ENCODE data around the gene CIB4. TPM values are rescaled to one million over a fixed set of nuclear protein-coding genes. Genes with fewer than 3 reads are reported as not detected.

Gene CIB4
- total and polyA plus RNA-seq, 9 of the 15 experiments (the other 6 are each of a cell fraction or from before 2014, with no cell fraction given), result not detected

DNA sequence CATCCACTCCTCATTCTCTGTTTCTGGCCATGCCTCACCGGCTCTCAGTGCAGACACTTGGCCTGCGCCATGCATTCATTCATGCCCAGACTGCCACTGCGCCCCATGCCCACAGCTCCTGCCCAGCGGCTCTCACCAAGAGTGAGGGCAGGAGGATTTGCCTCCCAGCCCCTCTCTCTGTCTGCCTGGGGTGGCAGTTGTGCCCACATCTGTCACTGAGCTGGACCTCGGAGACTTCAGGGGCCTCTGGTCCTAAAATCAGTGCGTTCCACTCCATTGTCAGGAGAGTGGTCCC, 75.1 kb downstream of the CIB4 start (continued):
- no peak for TF ChIP-seq ZNF217 (CRISPR knock-in tag; IDR thresholded peaks at IDR 0.05)

DNA sequence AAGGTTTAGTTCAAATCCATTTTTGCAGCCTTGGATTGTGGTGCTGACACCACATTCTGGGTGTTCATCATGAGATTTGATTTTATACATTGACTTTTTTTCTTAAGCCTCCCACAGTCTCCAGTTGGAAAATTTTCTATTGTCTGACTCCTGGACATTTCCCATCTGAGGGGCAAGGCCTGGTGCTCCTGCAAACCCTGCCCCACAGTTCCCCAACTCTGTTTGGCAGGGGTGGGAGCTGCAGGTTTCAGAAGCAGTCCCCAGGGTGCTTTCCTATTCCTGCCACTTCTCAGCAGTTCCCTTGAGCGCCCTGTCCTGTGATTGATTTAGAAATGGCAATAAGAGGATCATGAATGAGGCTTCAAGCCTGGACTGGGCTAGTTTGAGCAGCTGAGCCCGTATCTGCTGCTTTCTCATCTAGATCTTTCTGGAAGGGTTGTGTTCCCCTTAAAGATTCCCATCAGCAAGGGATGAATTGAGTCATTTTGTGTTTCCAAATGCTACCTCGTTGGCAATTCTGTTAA, 77.0 kb downstream of the CIB4 start:
- Histone ChIP-seq H3K4me1 (replicated peaks in 1 of 2; ENCODE audit: control insufficient read depth in 2 of 2, insufficient read depth in 2 of 2, low read length in 2 of 2) (peaks cover 0 to 13% of the 10 kb centered on the region in 2 experiments; a peak in 2 of 5 replicates), H3K9me3 (replicated peaks; ENCODE audit: control insufficient read depth, insufficient read depth, low read depth, low read length) (no peaks in the 10 kb centered on the region), H3K36me3 (ENCODE audit: control insufficient read depth, insufficient read depth, low read length) (no peaks in the 10 kb centered on the region), H3K79me2 (ENCODE audit: control insufficient read depth, insufficient read depth, low read length) (no peaks in the 10 kb centered on the region), H3K4me2 (ENCODE audit: insufficient read depth, low read length) (no peak overlapping the region), H3K9ac (ENCODE audit: insufficient read depth in 1 of 2, low read depth in 2 of 2, low read length in 2 of 2) (no peak overlapping the region), H4K20me1 (replicated peaks; ENCODE audit: control insufficient read depth, insufficient read depth, low read length) (peaks cover under 1% of the 10 kb centered on the region; the same call in 1 of the 2 replicates), H3K4me3 (no peak overlapping the region), H3K27ac (ENCODE audit: extremely low read depth, low read depth, low read length) (no peak overlapping the region), H2AFZ (ENCODE audit: low read depth, low read length) (no peak overlapping the region), H3K9me1 (ENCODE audit: control insufficient read depth, insufficient read depth, low read length) (no peaks in the 10 kb centered on the region), H3K27me3 (ENCODE audit: control insufficient read depth in 2 of 2, insufficient read depth in 2 of 2, low read length in 2 of 2) (peaks cover 47 to 68% of the 10 kb centered on the region in 2 experiments)
- BruUV-seq (replicated peaks), result no TSS peak
- in situ Hi-C loops (cut with MboI) (no loop called here), intact Hi-C loops (cut with micrococcal nuclease) (no loop called here)
- WGBS (ENCODE audit: insufficient coverage, low coverage, missing lambda C conversion rate), result 4% methylated on average over 3 of the region's 3 CpGs
- CTCF ChIA-PET (ENCODE audit: low intra/inter-chr PET ratio), result no interaction called here
- DNase-seq (ENCODE audit: extremely low read depth in 1 of 4, low spot score in 3 of 4) (no peak), ATAC-seq (no peak), FAIRE-seq (no peak)
- POLR2A ChIA-PET, result interaction anchor here (0.5 kb wide), 1 partner anchor 246 kb away, joined by 3 read pairs; no protein-coding TSS in a partner anchor
- TF ChIP-seq PBX2 (CRISPR knock-in tag; IDR thresholded peaks at IDR 0.05; ENCODE audit: low read depth) (no peak), PBX2 (tag; conservative IDR thresholded peaks at IDR 0.05; ENCODE audit: low read depth) (no peak), EP300 (IDR thresholded peaks at IDR 0.05; ENCODE audit: low read length) (no peak), NCOA2 (IDR thresholded peaks at IDR 0.05; ENCODE audit: partially characterized antibody in 2 of 2) (no peak), PREB (CRISPR knock-in tag; IDR thresholded peaks at IDR 0.05) (no peak), NFRKB (IDR thresholded peaks at IDR 0.05; ENCODE audit: low read depth) (no peak), CHD2 (IDR thresholded peaks at IDR 0.05; ENCODE audit: low read depth, low read length) (no peak), TFE3 (CRISPR knock-in tag; IDR thresholded peaks at IDR 0.05) (no peak), ZNF146 (CRISPR knock-in tag; IDR thresholded peaks at IDR 0.05; ENCODE audit: unreplicated experiment) (no peak)
